HUES6 (cell line): Measurements from ENCODE around the gene EML6.
"Not testable (repeated sequence)": the region's sequence is repeated elsewhere in the genome, so short reads cannot be mapped to it uniquely, and the experiment has no call there.

ENCODE experiments used
- H3K27ac ChIP-seq: 2 replicates; pipeline ENCODE4 v1.7.0; 2013; ENCODE audit warnings: low read depth, mild to moderate bottlenecking, low read length, inconsistent platforms
- H3K27me3 ChIP-seq: 2 replicates; pipeline ENCODE4 v1.6.1; 2013; ENCODE audit warnings: low read length; ENCODE audit not compliant: control insufficient read depth, insufficient read depth
- H3K36me3 ChIP-seq: 2 replicates; pipeline ENCODE4 v1.6.1; 2013; ENCODE audit warnings: low read length; ENCODE audit not compliant: control insufficient read depth, insufficient read depth
- H3K4me1 ChIP-seq: 2 replicates; pipeline ENCODE4 v1.6.1; 2013; ENCODE audit warnings: low read length; ENCODE audit not compliant: control insufficient read depth, insufficient read depth
- H3K4me3 ChIP-seq: 2 replicates; pipeline ENCODE4 v1.5.1; 2013; ENCODE audit warnings: low read depth, low read length
- H3K9ac ChIP-seq: one replicate; pipeline ENCODE4 v1.6.1; 2013; ENCODE audit warnings: mild to moderate bottlenecking, low read length
- H3K9me3 ChIP-seq: 2 replicates; pipeline ENCODE4 v1.6.1; 2013; ENCODE audit warnings: low read depth, low read length; ENCODE audit not compliant: control insufficient read depth, insufficient read depth

EML6 gene

DNA sequence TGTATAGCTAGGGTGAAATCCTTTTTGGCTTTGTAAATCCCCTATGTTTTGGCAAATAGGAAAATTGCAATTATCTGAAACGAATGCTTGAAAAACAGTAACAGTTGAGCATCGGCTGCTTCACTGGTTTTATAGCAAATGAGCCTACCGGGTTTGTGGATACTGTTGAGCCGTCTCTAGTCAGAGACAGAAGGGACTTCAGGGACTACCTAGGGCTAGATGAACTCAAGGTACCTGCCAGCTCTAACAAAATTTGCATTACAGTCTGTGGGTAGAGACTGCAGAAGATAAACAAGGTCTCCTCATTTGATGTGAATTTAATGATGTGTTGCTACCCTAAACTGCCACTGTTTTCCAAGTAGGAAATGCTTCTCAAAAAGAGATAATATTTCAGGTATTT lies 101.1 kb downstream of the EML6 start:
- Histone ChIP-seq H3K9ac (no peak overlapping the region), H3K36me3 (no peaks in the 10 kb centered on the region), H3K4me1 (peaks cover 11% of the 10 kb centered on the region), H3K27me3 (no peaks in the 10 kb centered on the region), H3K9me3 (no peaks in the 10 kb centered on the region), H3K27ac (no peak overlapping the region), H3K4me3 (no peak overlapping the region)

DNA sequence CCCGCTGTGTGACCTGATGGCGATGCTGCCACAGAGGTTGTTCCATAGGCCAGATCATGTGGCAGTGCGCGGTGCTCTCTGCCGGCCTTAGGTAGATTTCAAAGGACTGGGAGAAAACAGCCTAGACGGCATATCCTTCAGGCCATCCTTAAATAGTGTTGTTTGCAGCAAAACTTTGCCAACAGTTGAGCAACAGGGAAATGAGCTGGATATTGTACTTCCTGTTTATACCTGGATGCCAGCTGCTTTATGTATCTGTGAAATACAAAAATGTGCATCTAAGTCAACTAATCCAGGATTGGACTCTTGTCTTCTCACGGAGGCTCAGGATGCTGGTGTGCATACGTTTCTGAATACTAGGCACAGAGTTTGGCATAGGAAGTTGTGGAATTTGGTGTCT lies 107.1 kb downstream of the EML6 start:
- H3K4me3 ChIP-seq = no peak overlapping the region
- H3K27ac ChIP-seq = no peak overlapping the region
- no peak overlapping the region for H3K9ac ChIP-seq
- H3K27me3 ChIP-seq = no peaks in the 10 kb centered on the region
- H3K4me1 ChIP-seq = no peaks in the 10 kb centered on the region
- H3K9me3 ChIP-seq = no peaks in the 10 kb centered on the region
- no peaks in the 10 kb centered on the region for H3K36me3 ChIP-seq

DNA sequence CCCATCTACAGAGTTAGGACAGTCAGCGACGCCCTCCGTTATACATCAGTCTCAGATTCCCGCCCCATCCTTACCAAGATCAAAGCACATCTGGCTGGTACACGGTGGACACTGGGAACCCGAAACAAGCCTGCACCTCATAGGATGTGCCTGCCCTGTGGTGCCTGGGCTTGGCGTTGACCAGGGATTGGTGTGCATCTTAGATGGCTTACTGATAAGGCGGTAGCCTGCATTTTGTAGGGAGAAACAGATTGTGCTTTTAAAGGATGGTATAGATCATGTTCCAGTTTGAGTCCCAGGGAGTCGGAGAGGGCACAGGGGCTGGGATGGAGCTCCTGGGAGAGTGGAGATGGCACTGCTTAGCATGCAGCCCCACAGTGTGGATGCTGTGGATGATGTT lies 108.0 kb downstream of the EML6 start:
- H3K9me3 ChIP-seq = no peaks in the 10 kb centered on the region
- no peaks in the 10 kb centered on the region for H3K27me3 ChIP-seq
- H3K9ac ChIP-seq = no peak overlapping the region
- no peaks in the 10 kb centered on the region for H3K36me3 ChIP-seq
- H3K27ac ChIP-seq = no peak overlapping the region
- no peaks in the 10 kb centered on the region for H3K4me1 ChIP-seq
- H3K4me3 ChIP-seq = no peak overlapping the region

DNA sequence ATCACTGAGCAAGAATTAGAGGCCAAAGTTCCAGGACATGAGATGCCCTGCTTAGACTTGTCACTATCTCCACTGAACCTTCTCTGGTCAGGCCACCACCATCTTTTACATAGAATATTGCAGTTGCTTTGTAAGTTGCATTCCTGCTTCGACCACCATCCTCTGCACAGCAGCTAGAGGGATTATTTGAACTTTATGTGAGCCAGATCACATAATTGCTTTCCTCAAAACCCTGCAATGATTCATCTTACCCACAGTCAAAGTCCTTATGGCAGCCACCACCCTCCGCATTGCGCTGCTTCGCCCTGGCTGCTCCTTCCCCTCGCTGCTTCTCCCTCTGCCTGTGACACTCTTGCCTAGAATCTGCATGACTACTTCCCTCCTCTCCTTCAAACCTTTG lies 111.3 kb downstream of the EML6 start:
- H3K27ac ChIP-seq = no peak overlapping the region
- no peaks in the 10 kb centered on the region for H3K9me3 ChIP-seq
- H3K4me1 ChIP-seq = no peaks in the 10 kb centered on the region
- no peak overlapping the region for H3K9ac ChIP-seq
- H3K36me3 ChIP-seq = no peaks in the 10 kb centered on the region
- H3K4me3 ChIP-seq = no peak overlapping the region
- no peaks in the 10 kb centered on the region for H3K27me3 ChIP-seq

DNA sequence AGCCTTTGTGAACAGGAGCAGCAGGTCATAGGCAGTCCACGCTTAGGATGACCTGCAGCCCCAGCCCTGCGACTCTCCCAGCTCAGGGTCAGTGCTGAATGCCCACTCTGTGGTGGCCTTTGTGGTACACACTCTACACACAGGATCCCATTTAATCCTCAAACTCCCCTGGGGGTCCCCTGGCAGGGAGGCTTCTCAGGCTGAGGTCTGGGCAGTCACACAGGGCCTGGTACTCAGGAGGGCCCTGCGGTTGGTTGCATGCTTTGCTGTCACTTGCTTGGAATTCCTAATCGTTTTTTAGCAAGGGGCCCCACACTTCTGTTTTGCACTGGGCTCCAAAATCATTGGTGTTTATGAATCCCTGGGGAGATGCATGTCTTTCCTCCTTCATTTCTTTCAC lies 113.0 kb downstream of the EML6 start:
- Histone ChIP-seq H3K9ac (no peak overlapping the region), H3K27me3 (no peaks in the 10 kb centered on the region), H3K4me3 (no peak overlapping the region), H3K9me3 (no peaks in the 10 kb centered on the region), H3K36me3 (no peaks in the 10 kb centered on the region), H3K27ac (no peak overlapping the region), H3K4me1 (no peaks in the 10 kb centered on the region)

- Histone ChIP-seq H3K27ac (no peak overlapping the region), H3K9ac (no peak overlapping the region), H3K4me3 (no peak overlapping the region), H3K36me3 (no peaks in the 10 kb centered on the region), H3K4me1 (no peaks in the 10 kb centered on the region), H3K9me3 (no peaks in the 10 kb centered on the region), H3K27me3 (no peaks in the 10 kb centered on the region)
Measured at GRCh38 chr2:54838585-54839035, 115.1 kb downstream of the EML6 start.

DNA sequence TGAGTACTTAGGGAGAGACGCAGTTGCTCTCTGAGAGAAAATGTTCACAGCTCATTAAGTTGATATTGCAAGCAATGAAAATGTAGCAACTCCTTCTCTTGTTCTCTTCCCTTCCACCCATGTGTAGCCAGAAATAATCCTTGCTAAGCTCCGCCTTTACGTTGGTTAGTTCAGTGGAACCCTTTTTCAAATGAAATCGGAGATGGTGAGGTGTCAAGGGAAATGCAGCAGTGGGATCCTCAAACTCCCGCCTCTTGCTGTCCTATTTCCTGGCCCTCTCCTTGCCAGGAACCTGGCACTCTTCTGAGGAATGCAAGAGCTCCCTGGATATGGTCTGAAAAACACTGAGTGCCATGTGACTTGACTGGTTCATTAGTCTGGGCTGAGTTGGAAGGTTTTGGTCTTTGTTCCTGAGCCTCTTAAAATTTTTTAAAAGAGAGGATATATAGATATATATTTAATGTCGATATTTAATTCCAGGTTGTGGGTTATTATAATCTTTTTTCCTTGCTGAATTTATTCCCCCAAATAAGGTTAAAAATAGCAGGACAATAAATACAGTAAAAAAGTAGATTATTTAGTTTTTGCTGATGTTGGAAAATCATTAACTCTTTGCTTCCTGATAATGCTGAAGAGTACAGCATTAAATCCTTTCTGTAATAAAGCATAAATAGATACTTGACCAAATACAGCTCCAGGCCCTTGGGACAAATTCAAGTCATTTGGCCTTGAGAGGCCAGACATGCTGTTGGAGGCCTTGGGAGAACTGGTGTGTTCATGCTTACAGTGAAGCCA lies 116.2 kb downstream of the EML6 start:
- Histone ChIP-seq H3K27ac (no peak overlapping the region), H3K4me3 (no peak overlapping the region), H3K9ac (no peak overlapping the region), H3K36me3 (no peaks in the 10 kb centered on the region), H3K27me3 (no peaks in the 10 kb centered on the region), H3K9me3 (no peaks in the 10 kb centered on the region), H3K4me1 (no peaks in the 10 kb centered on the region)

- H3K9ac ChIP-seq = no peak overlapping the region
- no peaks in the 10 kb centered on the region for H3K36me3 ChIP-seq
- no peak overlapping the region for H3K27ac ChIP-seq
Measured at GRCh38 chr2:54840559-54841468, 117.4 kb downstream of the EML6 start.

DNA sequence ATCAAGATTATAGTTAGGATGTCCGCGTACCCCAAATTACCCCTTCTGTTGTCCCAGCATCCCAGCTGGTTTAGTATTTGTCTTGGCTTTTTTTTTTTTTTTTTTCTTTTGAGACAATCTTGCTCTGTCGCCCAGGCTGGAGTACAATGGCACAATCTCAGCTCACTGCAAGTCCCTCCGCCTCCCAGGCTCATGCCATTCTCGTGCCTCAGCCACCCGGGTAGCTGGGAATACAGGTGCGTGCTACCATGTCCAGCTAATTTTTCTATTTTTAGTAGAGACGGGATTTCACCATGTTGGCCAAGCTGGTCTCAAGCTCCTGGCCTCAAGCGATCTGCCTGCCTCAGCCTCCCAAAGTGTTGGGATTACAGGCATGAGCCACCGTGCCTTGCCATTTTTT lies 118.0 kb downstream of the EML6 start:
- H3K9me3 ChIP-seq, H3K4me1 ChIP-seq, H3K9ac ChIP-seq: not testable (repeated sequence)

More at GRCh38 chr2:54840559-54841468, 117.4 kb downstream of the EML6 start:
- no peak overlapping the region for H3K4me3 ChIP-seq
- H3K27me3 ChIP-seq = no peaks in the 10 kb centered on the region
- no peaks in the 10 kb centered on the region for H3K4me1 ChIP-seq
- no peaks in the 10 kb centered on the region for H3K9me3 ChIP-seq

DNA sequence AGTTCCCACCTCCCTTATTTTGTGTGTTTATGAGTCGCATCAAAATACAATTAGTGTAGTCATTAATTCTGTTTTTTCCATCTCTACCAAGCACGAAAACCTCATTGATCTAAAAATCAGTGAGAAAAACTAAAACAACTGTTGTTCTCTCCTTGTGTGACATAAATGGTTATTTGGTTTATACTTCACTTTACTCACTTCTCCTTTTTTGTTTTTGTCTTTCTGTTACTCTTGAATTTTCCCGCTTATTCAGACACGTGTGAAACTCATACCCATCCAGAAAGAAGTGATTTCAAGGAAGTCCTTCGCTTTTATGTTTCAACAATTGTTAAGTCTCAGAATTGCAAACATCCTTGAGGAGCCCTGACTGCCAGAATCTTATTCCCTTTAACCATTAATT lies 121.6 kb downstream of the EML6 start:
- Histone ChIP-seq H3K36me3 (no peaks in the 10 kb centered on the region), H3K4me3 (no peak overlapping the region), H3K4me1 (no peaks in the 10 kb centered on the region), H3K27me3 (no peaks in the 10 kb centered on the region), H3K9ac (no peak overlapping the region), H3K27ac (no peak overlapping the region), H3K9me3 (no peaks in the 10 kb centered on the region)

More for the DNA sequence above, 118.0 kb downstream of the EML6 start:
- H3K27me3 ChIP-seq, H3K27ac ChIP-seq, H3K4me3 ChIP-seq, H3K36me3 ChIP-seq: not testable (repeated sequence)

- H3K4me3 ChIP-seq = no peak overlapping the region
- no peak overlapping the region for H3K27ac ChIP-seq
- no peak overlapping the region for H3K9ac ChIP-seq
- H3K36me3 ChIP-seq = no peaks in the 10 kb centered on the region
- H3K27me3 ChIP-seq = no peaks in the 10 kb centered on the region
- no peaks in the 10 kb centered on the region for H3K4me1 ChIP-seq
- H3K9me3 ChIP-seq = no peaks in the 10 kb centered on the region
Measured at GRCh38 chr2:54845514-54845913, 122.1 kb downstream of the EML6 start.
